Measurements from ENCODE around the gene XYLT1.

DNA sequence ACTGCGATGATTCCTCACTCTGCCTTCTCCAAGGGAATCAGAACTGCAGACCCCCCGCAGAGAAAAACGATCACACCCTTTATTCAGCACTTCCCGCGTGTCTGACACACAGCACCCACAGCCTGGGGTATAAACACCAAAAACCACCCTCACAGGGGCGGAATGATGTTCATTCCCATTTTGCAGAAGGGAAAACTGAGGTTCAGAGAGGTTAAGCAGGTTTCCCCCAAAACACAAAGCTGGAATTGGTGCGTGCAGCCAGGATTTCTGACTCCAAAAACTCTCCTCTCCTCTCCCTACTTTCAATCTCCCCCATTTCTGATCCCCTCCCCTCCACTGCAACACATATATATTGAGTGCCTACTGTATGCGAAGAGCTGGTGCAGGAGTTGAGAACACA lies 55.8 kb downstream of the XYLT1 start:
- TF ChIP-seq, protein P1, sequence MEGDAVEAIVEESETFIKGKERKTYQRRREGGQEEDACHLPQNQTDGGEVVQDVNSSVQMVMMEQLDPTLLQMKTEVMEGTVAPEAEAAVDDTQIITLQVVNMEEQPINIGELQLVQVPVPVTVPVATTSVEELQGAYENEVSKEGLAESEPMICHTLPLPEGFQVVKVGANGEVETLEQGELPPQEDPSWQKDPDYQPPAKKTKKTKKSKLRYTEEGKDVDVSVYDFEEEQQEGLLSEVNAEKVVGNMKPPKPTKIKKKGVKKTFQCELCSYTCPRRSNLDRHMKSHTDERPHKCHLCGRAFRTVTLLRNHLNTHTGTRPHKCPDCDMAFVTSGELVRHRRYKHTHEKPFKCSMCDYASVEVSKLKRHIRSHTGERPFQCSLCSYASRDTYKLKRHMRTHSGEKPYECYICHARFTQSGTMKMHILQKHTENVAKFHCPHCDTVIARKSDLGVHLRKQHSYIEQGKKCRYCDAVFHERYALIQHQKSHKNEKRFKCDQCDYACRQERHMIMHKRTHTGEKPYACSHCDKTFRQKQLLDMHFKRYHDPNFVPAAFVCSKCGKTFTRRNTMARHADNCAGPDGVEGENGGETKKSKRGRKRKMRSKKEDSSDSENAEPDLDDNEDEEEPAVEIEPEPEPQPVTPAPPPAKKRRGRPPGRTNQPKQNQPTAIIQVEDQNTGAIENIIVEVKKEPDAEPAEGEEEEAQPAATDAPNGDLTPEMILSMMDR (IDR thresholded peaks at IDR 0.05; ENCODE audit: control extremely low read depth in 1 of 3, insufficient read depth in 1 of 3, low read depth in 1 of 3, low read length in 3 of 3) = no peak
- TF ChIP-seq SP1 (IDR thresholded peaks at IDR 0.05; ENCODE audit: low read depth, low read length) (no peak), POLR2A (IDR thresholded peaks at IDR 0.05; ENCODE audit: control extremely low read depth in 1 of 2, low read depth in 2 of 2, low read length in 2 of 2) (no peak), POLR2AphosphoS5 (IDR thresholded peaks at IDR 0.05; ENCODE audit: low read depth, low read length) (no peak), TAF1 (IDR thresholded peaks at IDR 0.05; ENCODE audit: low read depth, low read length) (no peak)

All from H1 (cell line).